ENCODE data around the gene ATP11A. TPM values are rescaled to one million over a fixed set of nuclear protein-coding genes. Genes with fewer than 3 reads are reported as not detected.

Gene ATP11A
- total and polyA plus RNA-seq, 11 donors: 20.5 to 146 (median 91.2) TPM

- WGBS, 4 donors: 51 to 69% (median 64%) methylated on average over 32 of the region's 32 CpGs
Measured at GRCh38 chr13:112931028-112931934, 241.4 kb downstream of the ATP11A start.

GRCh38 chr13:112932971-112933370, 243.1 kb downstream of the ATP11A start:
- Histone ChIP-seq H3K27ac (no peak overlapping the region), H3K9me3 (no peaks in the 10 kb centered on the region), H3K36me3 (no peaks in the 10 kb centered on the region), H3K27me3 (peaks cover 0 to 34% (median 2%) of the 10 kb centered on the region in 9 donors), H3K4me1 (peaks cover 0 to 25% (median 17%) of the 10 kb centered on the region in 12 donors), H3K4me3 (no peak overlapping the region)
- intact Hi-C loops (cut with DNase I): no loop called here
- DNase-seq (no peak), ATAC-seq (no peak)
- WGBS, 4 donors: 79 to 95% (median 83%) methylated on average over 8 to 9 of the region's 9 CpGs
- no peak for TF ChIP-seq CTCF (IDR thresholded peaks at IDR 0.05)
- no peak for TF ChIP-seq POLR2A (IDR thresholded peaks at IDR 0.05)

More at GRCh38 chr13:112931028-112931934, 241.4 kb downstream of the ATP11A start:
- Histone ChIP-seq H3K27ac (no peak overlapping the region), H3K4me3 (no peak overlapping the region), H3K4me1 (peaks cover 0 to 25% (median 17%) of the 10 kb centered on the region in 12 donors), H3K27me3 (peaks cover 0 to 31% (median 2%) of the 10 kb centered on the region in 9 donors), H3K9me3 (peaks cover 0 to 7% (median 0%) of the 10 kb centered on the region in 12 donors), H3K36me3 (no peaks in the 10 kb centered on the region)
- ATAC-seq: peak in 3 of 4 donors; percentile 47 to 59 (median 57)
- intact Hi-C loops (cut with DNase I): no loop called here
- no peak for DNase-seq
- TF ChIP-seq CTCF (IDR thresholded peaks at IDR 0.05) (peak; percentile 31 to 65 (median 52)), POLR2A (IDR thresholded peaks at IDR 0.05) (no peak)

GRCh38 chr13:112933649-112934048, 243.8 kb downstream of the ATP11A start:
- Histone ChIP-seq H3K27me3 (peaks cover 0 to 34% (median 2%) of the 10 kb centered on the region in 9 donors), H3K4me3 (no peak overlapping the region), H3K36me3 (no peaks in the 10 kb centered on the region), H3K27ac (no peak overlapping the region), H3K4me1 (peaks cover 0 to 25% (median 14%) of the 10 kb centered on the region in 12 donors), H3K9me3 (no peaks in the 10 kb centered on the region)
- ATAC-seq (no peak), DNase-seq (no peak)
- WGBS, 4 donors: 95 to 98% (median 96%) methylated on average over 7 of the region's 7 CpGs
- TF ChIP-seq CTCF (IDR thresholded peaks at IDR 0.05): no peak
- TF ChIP-seq POLR2A (IDR thresholded peaks at IDR 0.05): no peak
- intact Hi-C loops (cut with DNase I): no loop called here

GRCh38 chr13:112934078-112934477, 244.2 kb downstream of the ATP11A start:
- DNase-seq (no peak), ATAC-seq (no peak)
- no peaks in the 10 kb centered on the region for H3K36me3 ChIP-seq
- H3K27ac ChIP-seq: no peak overlapping the region
- H3K4me3 ChIP-seq: no peak overlapping the region
- H3K9me3 ChIP-seq: no peaks in the 10 kb centered on the region
- H3K27me3 ChIP-seq: peaks cover 0 to 34% (median 2%) of the 10 kb centered on the region in 9 donors
- WGBS, 4 donors: 62 to 77% (median 67%) methylated on average over 4 to 6 of the region's 6 CpGs
- H3K4me1 ChIP-seq: peaks cover 0 to 21% (median 10%) of the 10 kb centered on the region in 12 donors
- TF ChIP-seq POLR2A (IDR thresholded peaks at IDR 0.05): no peak
- TF ChIP-seq CTCF (IDR thresholded peaks at IDR 0.05): no peak
- intact Hi-C loops (cut with DNase I): no loop called here
